ENCODE measurements around the gene GLP2R.

- TF ChIP-seq GATA2 (IDR thresholded peaks at IDR 0.05; ENCODE audit: low read depth, low read length) (no peak), GATA3 (IDR thresholded peaks at IDR 0.05; ENCODE audit: low read depth, low read length) (no peak)
These were observed 41.2 kb upstream of the GLP2R start for GRCh38 chr17:9784544-9784943.
